ENCODE data around the gene PXN.

PXN gene

GRCh38 chr12:120186654-120187053 is 78.9 kb downstream of the PXN start:
- Histone ChIP-seq H3K27me3 (no peaks in the 10 kb centered on the region), H3K4me3 (no peak overlapping the region), H3K36me3 (peaks cover 59 to 94% (median 61%) of the 10 kb centered on the region in 3 donors), H3K27ac (no peak overlapping the region), H3K4me1 (no peaks in the 10 kb centered on the region), H3K9me3 (no peaks in the 10 kb centered on the region)
- TF ChIP-seq CTCF (IDR thresholded peaks at IDR 0.05): no peak
- DNase-seq: no peak
- intact Hi-C loops (cut with DNase I; ENCODE audit: low total_unique reads): no loop called here

- Histone ChIP-seq H3K27me3 (no peaks in the 10 kb centered on the region), H3K4me1 (no peaks in the 10 kb centered on the region), H3K36me3 (peaks cover 54 to 97% (median 83%) of the 10 kb centered on the region in 3 donors), H3K4me3 (no peak overlapping the region), H3K27ac (no peak overlapping the region), H3K9me3 (no peaks in the 10 kb centered on the region)
- no peak for DNase-seq
- intact Hi-C loops (cut with DNase I; ENCODE audit: low total_unique reads): no loop called here
- TF ChIP-seq CTCF (IDR thresholded peaks at IDR 0.05): no peak
Observed at GRCh38 chr12:120183211-120183631, 82.3 kb downstream of the PXN start.

- no peak for TF ChIP-seq CTCF (IDR thresholded peaks at IDR 0.05)
- H3K9me3 ChIP-seq: no peaks in the 10 kb centered on the region
- peaks cover 59 to 97% (median 89%) of the 10 kb centered on the region in 3 donors for H3K36me3 ChIP-seq
- H3K27ac ChIP-seq: no peak overlapping the region
- intact Hi-C loops (cut with DNase I; ENCODE audit: low total_unique reads): no loop called here
- H3K27me3 ChIP-seq: no peaks in the 10 kb centered on the region
- H3K4me1 ChIP-seq: no peaks in the 10 kb centered on the region
- no peak overlapping the region for H3K4me3 ChIP-seq
- DNase-seq: no peak
Observed at GRCh38 chr12:120181991-120182631, 83.4 kb downstream of the PXN start.

GRCh38 chr12:120180975-120181374 is 84.6 kb downstream of the PXN start:
- Histone ChIP-seq H3K9me3 (no peaks in the 10 kb centered on the region), H3K27me3 (no peaks in the 10 kb centered on the region), H3K36me3 (peaks cover 64 to 97% (median 89%) of the 10 kb centered on the region in 3 donors), H3K4me1 (no peaks in the 10 kb centered on the region), H3K4me3 (no peak overlapping the region), H3K27ac (no peak overlapping the region)
- intact Hi-C loops (cut with DNase I; ENCODE audit: low total_unique reads): no loop called here
- DNase-seq: no peak
- TF ChIP-seq CTCF (IDR thresholded peaks at IDR 0.05): no peak

GRCh38 chr12:120175537-120175936 is 90.0 kb downstream of the PXN start:
- Histone ChIP-seq H3K4me3 (no peak overlapping the region), H3K27me3 (no peaks in the 10 kb centered on the region), H3K36me3 (peaks cover 87 to 100% (median 94%) of the 10 kb centered on the region in 3 donors), H3K27ac (no peak overlapping the region), H3K4me1 (no peaks in the 10 kb centered on the region), H3K9me3 (no peaks in the 10 kb centered on the region)
- no peak for DNase-seq
- no peak for TF ChIP-seq CTCF (IDR thresholded peaks at IDR 0.05)
- intact Hi-C loops (cut with DNase I; ENCODE audit: low total_unique reads): no loop called here

Measured in tibial artery (tissue), 4 donors.